B cell (primary cell): ENCODE data around the gene TTPAL. TPM values are rescaled to one million over a fixed set of nuclear protein-coding genes. Genes with fewer than 3 reads are reported as not detected.

Experiments
- ATAC-seq: fragments of 200-7000 bp; cut with Tn5 transposase; one replicate; pipeline ENCODE4 v1.10.0; 2021; ENCODE audit warnings: low read depth, mild to moderate bottlenecking, moderate number of reproducible peaks, moderate library complexity
- CTCF ChIA-PET: fragments of 350-600 bp; sonication (Branson Sonifier 250); formaldehyde crosslinking; loops from one replicate; lab custom pipeline; 2021; ENCODE audit warnings: antibody characterized with exemption, inconsistent platforms; lab: Charles Lee
- POLR2A ChIA-PET: fragments of 350-600 bp; sonication (Branson Sonifier 250); formaldehyde crosslinking; loops from one replicate; lab custom pipeline; 2021; ENCODE audit warnings: antibody characterized with exemption; lab: Charles Lee
- DNase-seq: peaks from one replicate; pipeline ENCODE4 v3.0.0; 2013
- H2AFZ ChIP-seq: 2 replicates; pipeline ENCODE4 v1.6.1; 2012; ENCODE audit warnings: mild to moderate bottlenecking, low read depth, low read length; ENCODE audit not compliant: insufficient read depth, poor library complexity, severe bottlenecking
- H3K27ac ChIP-seq, 2 donors: 1 replicate in 1 of 2; 2 replicates in 1 of 2; pipeline ENCODE4 v1.5.1; 2012 to 2013; ENCODE audit warnings: low read length in 2 of 2, mild to moderate bottlenecking in 2 of 2, moderate library complexity in 1 of 2
- H3K27me3 ChIP-seq, 4 experiments: fragments of 200-600 bp in 1 of 4; sonication (generic) in 1 of 4; replicated peaks in 1 of 4; 1 replicate in 2 of 4; 2 replicates in 2 of 4; pipeline versions ENCODE4 v1.6.1 to v1.7.0; 2013 to 2016; ENCODE audit warnings: low read length in 3 of 4, mild to moderate bottlenecking in 2 of 4, mixed read lengths in 1 of 4, moderate library complexity in 1 of 4; ENCODE audit not compliant: insufficient read depth in 4 of 4, control insufficient read depth in 3 of 4; ENCODE audit errors: control extremely low read depth in 1 of 4
- H3K36me3 ChIP-seq, 2 experiments: replicated peaks in 1 of 2; 1 replicate in 1 of 2; 2 replicates in 1 of 2; pipeline versions ENCODE4 v1.6.1 to v1.7.1; 2013; ENCODE audit warnings: low read length in 1 of 2; ENCODE audit not compliant: insufficient read depth in 2 of 2, control insufficient read depth in 1 of 2; ENCODE audit errors: control extremely low read depth in 1 of 2, extremely low read depth in 1 of 2
- H3K4me1 ChIP-seq, 2 donors: fragments of 200-600 bp in 1 of 2; sonication (generic) in 1 of 2; 1 replicate in 1 of 2; 2 replicates in 1 of 2; pipeline versions ENCODE4 v1.5.1 to v1.6.1; 2013 to 2017; ENCODE audit warnings: low read length in 2 of 2; ENCODE audit not compliant: control insufficient read depth in 2 of 2, insufficient read depth in 2 of 2
- H3K4me2 ChIP-seq: replicated peaks from 2 replicates; pipeline ENCODE3; 2012; ENCODE audit warnings: mild to moderate bottlenecking, low read depth, low read length; ENCODE audit not compliant: poor library complexity, severe bottlenecking
- H3K4me3 ChIP-seq, 5 experiments: fragments of 200-600 bp in 1 of 5; sonication (generic) in 1 of 5; 1 replicate in 3 of 5; 2 replicates in 2 of 5; pipeline versions ENCODE4 v1.5.1 to v1.7.0; 2011 to 2016; ENCODE audit warnings: low read length in 4 of 5, mild to moderate bottlenecking in 4 of 5, low read depth in 2 of 5, control low read depth in 1 of 5, moderate library complexity in 1 of 5; ENCODE audit not compliant: insufficient read depth in 1 of 5; ENCODE audit errors: control extremely low read depth in 1 of 5, extremely low read depth in 1 of 5
- H3K79me2 ChIP-seq: fragments of 200-600 bp; sonication (generic); one replicate; pipeline ENCODE4 v1.6.0; 2016; ENCODE audit warnings: low read length; ENCODE audit not compliant: control insufficient read depth, insufficient read depth
- H3K9ac ChIP-seq: fragments of 200-600 bp; sonication (generic); 2 replicates; pipeline ENCODE4 v1.6.1; 2017; ENCODE audit warnings: mild to moderate bottlenecking, low read length, moderate library complexity
- H3K9me3 ChIP-seq, 3 donors: one replicate each; pipeline versions ENCODE4 v1.6.1 to v1.7.1; 2013; ENCODE audit warnings: low read length in 2 of 3; ENCODE audit not compliant: control insufficient read depth in 2 of 3, insufficient read depth in 1 of 3; ENCODE audit errors: control extremely low read depth in 1 of 3
- H4K20me1 ChIP-seq: 2 replicates; pipeline ENCODE4 v1.6.0; 2012; ENCODE audit warnings: mild to moderate bottlenecking, low read length; ENCODE audit not compliant: insufficient read depth, control insufficient read depth, poor library complexity, severe bottlenecking
- H3K27ac Mint-ChIP-seq: one replicate; pipeline ENCODE4 v1.8.0; 2021; ENCODE audit warnings: mixed read lengths
- H3K27me3 Mint-ChIP-seq: one replicate; pipeline ENCODE4 v1.8.0; 2021; ENCODE audit warnings: mixed read lengths
- H3K4me1 Mint-ChIP-seq: one replicate; pipeline ENCODE4 v1.8.0; 2021; ENCODE audit warnings: mixed read lengths
- H3K4me3 Mint-ChIP-seq: one replicate; pipeline ENCODE4 v1.8.0; 2021; ENCODE audit warnings: mixed read lengths
- H3K9me3 Mint-ChIP-seq: one replicate; pipeline ENCODE4 v1.8.0; 2022; ENCODE audit warnings: mixed read lengths; ENCODE audit not compliant: insufficient read depth
- CTCF ChIP-seq: fragments of 200-600 bp; IDR thresholded peaks from one replicate; pipeline ENCODE4 v1.8.0; 2022; ENCODE audit warnings: antibody characterized with exemption, mild to moderate bottlenecking
- EZH2 ChIP-seq: IDR thresholded peaks from 2 replicates; pipeline ENCODE4 v1.6.1; 2012; ENCODE audit warnings: borderline replicate concordance, low read depth, mild to moderate bottlenecking, moderate library complexity, low read length; ENCODE audit not compliant: insufficient read depth, poor library complexity, severe bottlenecking
- WGBS: methylation state at CpG from one replicate; pipeline ENCODE4 v1.1.5; 2013; ENCODE audit warnings: missing lambda C conversion rate; ENCODE audit not compliant: insufficient coverage; 5-methylcytosine and 5-hydroxymethylcytosine counted together
- intact Hi-C: fragments of 100-400 bp; cut with micrococcal nuclease; formaldehyde crosslinking; loops from one replicate; pipeline ENCODE4 v1.10.0; 2022
- polyA plus RNA-seq: library from polyadenylated mRNA; depleted of rRNA; stranded (reverse); fragments of >200 nt; gene quantifications from 2 replicates; pipeline ENCODE4 v1.2.3, GENCODE V29; 2012
- total RNA-seq, 2 donors: library from RNA; stranded (reverse); fragments of 120-200 nt in 1 of 2; gene quantifications; 1 replicate in 1 of 2; 2 replicates in 1 of 2; pipeline versions ENCODE4 v1.2.3 to v1.2.4, GENCODE V29; 2013 to 2022

The TTPAL gene
- total and polyA plus RNA-seq, 2 donors (not counting 1 experiment from before 2014, with no cell fraction given): 4.0 to 26.8 TPM

GRCh38 chr20:44522841-44523240 lies 47.2 kb downstream of the TTPAL start:
- Histone ChIP-seq H3K4me3 (peak overlapping the region in 1 of 5 experiments; percentile 93), H3K9me3 (no peaks in the 10 kb centered on the region), H4K20me1 (peaks cover 3% of the 10 kb centered on the region), H3K79me2 (peaks cover 73% of the 10 kb centered on the region), H3K27ac (peak overlapping the region; percentile 94 to 95), H3K4me1 (peaks cover 18 to 25% of the 10 kb centered on the region in 2 donors), H3K4me2 (peak overlapping the region; percentile 78), H3K27me3 (no peaks in the 10 kb centered on the region), H2AFZ (peak overlapping the region; percentile 50), H3K9ac (peak overlapping the region; percentile 93), H3K36me3 (no peaks in the 10 kb centered on the region)
- no peak for ATAC-seq
- Mint-ChIP-seq H3K27me3 (peaks cover 3% of the 10 kb centered on the region), H3K27ac (peak overlapping the region; percentile 6), H3K4me1 (peaks cover 41% of the 10 kb centered on the region), H3K4me3 (peak overlapping the region; percentile 97), H3K9me3 (no peaks in the 10 kb centered on the region)
- ChIA-PET CTCF (interaction anchor here (0.5 to 2.0 kb wide), 4 partner anchors 63 to 88 kb away, joined by 3 to 6 read pairs (median 4); no protein-coding TSS in a partner anchor), POLR2A (interaction anchor here (0.6 kb wide), 2 partner anchors 74 to 87 kb away, joined by 6 to 9 read pairs; no protein-coding TSS in a partner anchor)
- intact Hi-C loops: loop anchor here (1.0 to 5.0 kb wide), 8 partner anchors 8 to 444 kb away; partner anchors contain the start of genes STK4, TTPAL and YWHAB
- DNase-seq: no peak
- TF ChIP-seq EZH2 (no peak), CTCF (no peak)
- no CpG with 5 or more reads among the region's 1 CpG for WGBS

GRCh38 chr20:44523746-44524145 lies 48.1 kb downstream of the TTPAL start:
- Histone ChIP-seq H3K9me3 (no peaks in the 10 kb centered on the region), H2AFZ (peak overlapping the region; percentile 50), H3K4me2 (no peak overlapping the region), H3K36me3 (no peaks in the 10 kb centered on the region), H3K4me1 (peaks cover 18 to 25% of the 10 kb centered on the region in 2 donors), H3K9ac (no peak overlapping the region), H3K4me3 (no peak overlapping the region), H4K20me1 (no peaks in the 10 kb centered on the region), H3K27me3 (no peaks in the 10 kb centered on the region), H3K27ac (no peak overlapping the region), H3K79me2 (peaks cover 64% of the 10 kb centered on the region)
- Mint-ChIP-seq H3K27me3 (peaks cover 3% of the 10 kb centered on the region), H3K27ac (no peak overlapping the region), H3K4me3 (no peak overlapping the region), H3K4me1 (peaks cover 39% of the 10 kb centered on the region), H3K9me3 (no peaks in the 10 kb centered on the region)
- ATAC-seq (no peak), DNase-seq (no peak)
- intact Hi-C loops: loop anchor here (2.0 to 5.0 kb wide), 3 partner anchors 87 to 444 kb away; partner anchors contain the start of gene STK4
- TF ChIP-seq CTCF: no peak
- TF ChIP-seq EZH2: no peak
- WGBS: 85% methylated on average over 4 of the region's 4 CpGs
- CTCF ChIA-PET: interaction anchor here (1.4 to 2.0 kb wide), 2 partner anchors 62 to 85 kb away, joined by 5 to 6 read pairs; no protein-coding TSS in a partner anchor
- POLR2A ChIA-PET: no interaction called here
